HepG2 (cell line): Measurements from ENCODE around the gene DCUN1D2.

Experiments used
- AHDC1 ChIP-seq: sonication (generic); formaldehyde crosslinking; IDR thresholded peaks from 2 replicates; pipeline ENCODE4 v1.5.1; 2020; ENCODE audit warnings: mild to moderate bottlenecking, missing genetic modification reagents, borderline replicate concordance
- EZH2 ChIP-seq: conservative IDR thresholded peaks from 2 replicates; pipeline ENCODE4 v1.6.1; 2012; ENCODE audit warnings: mild to moderate bottlenecking, low read depth, low read length, moderate library complexity
- GABPA ChIP-seq, 2 experiments: IDR thresholded peaks; 2 replicates each; pipeline ENCODE4 v1.6.1; 2011 to 2016; ENCODE audit warnings: low read depth in 2 of 2, low read length in 1 of 2, missing biosample characterization in 1 of 2, missing genetic modification characterization in 1 of 2
- NFRKB ChIP-seq: fragments of 450-650 bp; IDR thresholded peaks from 2 replicates; pipeline ENCODE4 v1.6.1; 2017
- NR2C2 ChIP-seq: sonication (generic); formaldehyde crosslinking; IDR thresholded peaks from 2 replicates; pipeline ENCODE4 v1.4.0; 2020; ENCODE audit warnings: missing genetic modification reagents, mild to moderate bottlenecking, moderate library complexity, borderline replicate concordance
- SNAPC5 ChIP-seq: sonication (generic); formaldehyde crosslinking; IDR thresholded peaks from 2 replicates; pipeline ENCODE4 v1.8.1; 2023; ENCODE audit warnings: mild to moderate bottlenecking, missing genetic modification reagents, borderline replicate concordance
- ZNF678 ChIP-seq: sonication (generic); formaldehyde crosslinking; IDR thresholded peaks from 2 replicates; pipeline ENCODE4 v1.4.0; 2020; ENCODE audit warnings: mild to moderate bottlenecking, missing genetic modification reagents
- TF ChIP-seq, protein P1 (sequence below): sonication (generic); formaldehyde crosslinking; IDR thresholded peaks from 2 replicates; pipeline ENCODE4 v1.5.0; 2020; ENCODE audit warnings: mild to moderate bottlenecking, missing genetic modification reagents, moderate library complexity
- TF ChIP-seq, protein P2 (sequence below): sonication (generic); formaldehyde crosslinking; IDR thresholded peaks from 2 replicates; pipeline ENCODE4 v1.4.0; 2020; ENCODE audit warnings: missing genetic modification reagents

DNA sequence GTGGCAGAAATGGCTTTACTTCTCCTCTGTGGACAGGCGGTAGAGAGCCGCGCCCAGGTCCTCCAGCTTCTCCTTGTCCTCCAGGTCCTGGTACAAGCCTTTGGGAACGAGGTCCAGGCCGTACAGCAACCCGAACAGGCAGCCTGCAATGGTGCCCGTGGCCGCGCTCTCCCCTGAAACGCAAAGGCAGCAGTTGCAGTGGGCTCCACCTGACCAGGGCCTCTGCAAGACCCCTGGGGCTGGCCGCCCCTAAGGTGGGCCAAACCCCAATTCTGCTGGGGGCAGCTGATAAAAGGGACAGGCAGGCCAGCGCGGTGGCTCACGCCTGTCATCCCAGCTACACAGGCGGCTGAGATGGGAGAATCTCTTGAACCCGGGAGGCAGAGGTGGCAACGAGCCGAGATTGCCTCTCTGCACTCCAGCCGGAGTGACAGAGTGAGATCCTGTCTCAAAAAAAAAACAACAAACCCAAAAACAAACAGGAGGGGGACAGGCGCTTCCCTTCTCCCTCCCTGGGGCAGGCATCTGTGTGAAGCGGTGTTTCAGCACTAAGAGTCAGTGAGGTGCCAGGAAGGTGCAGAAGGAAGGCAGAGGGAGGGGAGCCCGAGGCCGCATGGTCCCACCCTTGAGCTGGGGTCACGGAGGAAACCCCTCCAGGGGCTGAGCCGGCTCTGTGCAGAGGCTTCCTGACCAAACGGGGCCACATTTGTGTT is 67.5 kb downstream of the DCUN1D2 start:
- TF ChIP-seq ZNF678 (CRISPR knock-in tag) = no peak
- TF ChIP-seq, protein P1, sequence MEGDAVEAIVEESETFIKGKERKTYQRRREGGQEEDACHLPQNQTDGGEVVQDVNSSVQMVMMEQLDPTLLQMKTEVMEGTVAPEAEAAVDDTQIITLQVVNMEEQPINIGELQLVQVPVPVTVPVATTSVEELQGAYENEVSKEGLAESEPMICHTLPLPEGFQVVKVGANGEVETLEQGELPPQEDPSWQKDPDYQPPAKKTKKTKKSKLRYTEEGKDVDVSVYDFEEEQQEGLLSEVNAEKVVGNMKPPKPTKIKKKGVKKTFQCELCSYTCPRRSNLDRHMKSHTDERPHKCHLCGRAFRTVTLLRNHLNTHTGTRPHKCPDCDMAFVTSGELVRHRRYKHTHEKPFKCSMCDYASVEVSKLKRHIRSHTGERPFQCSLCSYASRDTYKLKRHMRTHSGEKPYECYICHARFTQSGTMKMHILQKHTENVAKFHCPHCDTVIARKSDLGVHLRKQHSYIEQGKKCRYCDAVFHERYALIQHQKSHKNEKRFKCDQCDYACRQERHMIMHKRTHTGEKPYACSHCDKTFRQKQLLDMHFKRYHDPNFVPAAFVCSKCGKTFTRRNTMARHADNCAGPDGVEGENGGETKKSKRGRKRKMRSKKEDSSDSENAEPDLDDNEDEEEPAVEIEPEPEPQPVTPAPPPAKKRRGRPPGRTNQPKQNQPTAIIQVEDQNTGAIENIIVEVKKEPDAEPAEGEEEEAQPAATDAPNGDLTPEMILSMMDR = no peak
- TF ChIP-seq AHDC1 (CRISPR knock-in tag) = no peak
- no peak for TF ChIP-seq NR2C2 (CRISPR knock-in tag)
- TF ChIP-seq, protein P2, sequence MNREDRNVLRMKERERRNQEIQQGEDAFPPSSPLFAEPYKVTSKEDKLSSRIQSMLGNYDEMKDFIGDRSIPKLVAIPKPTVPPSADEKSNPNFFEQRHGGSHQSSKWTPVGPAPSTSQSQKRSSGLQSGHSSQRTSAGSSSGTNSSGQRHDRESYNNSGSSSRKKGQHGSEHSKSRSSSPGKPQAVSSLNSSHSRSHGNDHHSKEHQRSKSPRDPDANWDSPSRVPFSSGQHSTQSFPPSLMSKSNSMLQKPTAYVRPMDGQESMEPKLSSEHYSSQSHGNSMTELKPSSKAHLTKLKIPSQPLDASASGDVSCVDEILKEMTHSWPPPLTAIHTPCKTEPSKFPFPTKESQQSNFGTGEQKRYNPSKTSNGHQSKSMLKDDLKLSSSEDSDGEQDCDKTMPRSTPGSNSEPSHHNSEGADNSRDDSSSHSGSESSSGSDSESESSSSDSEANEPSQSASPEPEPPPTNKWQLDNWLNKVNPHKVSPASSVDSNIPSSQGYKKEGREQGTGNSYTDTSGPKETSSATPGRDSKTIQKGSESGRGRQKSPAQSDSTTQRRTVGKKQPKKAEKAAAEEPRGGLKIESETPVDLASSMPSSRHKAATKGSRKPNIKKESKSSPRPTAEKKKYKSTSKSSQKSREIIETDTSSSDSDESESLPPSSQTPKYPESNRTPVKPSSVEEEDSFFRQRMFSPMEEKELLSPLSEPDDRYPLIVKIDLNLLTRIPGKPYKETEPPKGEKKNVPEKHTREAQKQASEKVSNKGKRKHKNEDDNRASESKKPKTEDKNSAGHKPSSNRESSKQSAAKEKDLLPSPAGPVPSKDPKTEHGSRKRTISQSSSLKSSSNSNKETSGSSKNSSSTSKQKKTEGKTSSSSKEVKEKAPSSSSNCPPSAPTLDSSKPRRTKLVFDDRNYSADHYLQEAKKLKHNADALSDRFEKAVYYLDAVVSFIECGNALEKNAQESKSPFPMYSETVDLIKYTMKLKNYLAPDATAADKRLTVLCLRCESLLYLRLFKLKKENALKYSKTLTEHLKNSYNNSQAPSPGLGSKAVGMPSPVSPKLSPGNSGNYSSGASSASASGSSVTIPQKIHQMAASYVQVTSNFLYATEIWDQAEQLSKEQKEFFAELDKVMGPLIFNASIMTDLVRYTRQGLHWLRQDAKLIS (CRISPR knock-in tag) = no peak
- no peak for TF ChIP-seq EZH2
- no peak for TF ChIP-seq NFRKB
- TF ChIP-seq GABPA (IDR thresholded peaks at IDR 0.05; ENCODE audit: low read depth, low read length) = no peak
- no peak for TF ChIP-seq GABPA (CRISPR knock-in tag; IDR thresholded peaks at IDR 0.05; ENCODE audit: low read depth)
- TF ChIP-seq SNAPC5 (CRISPR knock-in tag) = no peak
